WTC11 (cell line): ENCODE measurements around the gene ERF.

Experiments
- CTCF ChIP-seq: fragments of 200-600 bp; IDR thresholded peaks from 2 replicates; pipeline ENCODE4 v1.8.0; 2022; ENCODE audit warnings: antibody characterized with exemption
- IRF2 ChIP-seq: sonication (generic); formaldehyde crosslinking; IDR thresholded peaks from 2 replicates; pipeline ENCODE4 v1.8.0; 2022; ENCODE audit warnings: low read depth, missing genetic modification reagents, borderline replicate concordance

- TF ChIP-seq CTCF (no peak), IRF2 (CRISPR knock-in tag) (no peak)
Measured at GRCh38 chr19:42219812-42220750, 34.8 kb downstream of the ERF start, which contains the start of gene ZNF526.
